ENCODE results near the gene FHIT.

DNA sequence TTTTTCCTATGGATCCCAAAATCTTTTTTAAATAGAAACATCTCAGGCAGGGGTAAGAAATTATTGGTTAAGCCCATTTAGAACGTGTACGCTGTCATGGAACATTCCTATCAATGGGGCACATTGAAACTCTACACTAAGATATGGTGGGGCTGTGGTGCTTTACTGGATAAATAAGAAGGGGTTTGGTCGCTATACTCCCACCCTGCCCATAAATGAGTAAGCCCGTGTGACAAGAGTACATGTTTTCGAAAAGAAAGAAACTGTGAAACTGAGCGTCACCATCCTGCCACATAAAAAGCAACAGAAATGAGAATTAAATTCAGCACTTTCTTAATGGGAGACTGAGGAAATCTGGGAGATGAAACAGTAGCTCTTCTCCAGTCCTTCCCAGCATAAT is 1271.7 kb downstream of the FHIT start:
- TF ChIP-seq, protein P1, sequence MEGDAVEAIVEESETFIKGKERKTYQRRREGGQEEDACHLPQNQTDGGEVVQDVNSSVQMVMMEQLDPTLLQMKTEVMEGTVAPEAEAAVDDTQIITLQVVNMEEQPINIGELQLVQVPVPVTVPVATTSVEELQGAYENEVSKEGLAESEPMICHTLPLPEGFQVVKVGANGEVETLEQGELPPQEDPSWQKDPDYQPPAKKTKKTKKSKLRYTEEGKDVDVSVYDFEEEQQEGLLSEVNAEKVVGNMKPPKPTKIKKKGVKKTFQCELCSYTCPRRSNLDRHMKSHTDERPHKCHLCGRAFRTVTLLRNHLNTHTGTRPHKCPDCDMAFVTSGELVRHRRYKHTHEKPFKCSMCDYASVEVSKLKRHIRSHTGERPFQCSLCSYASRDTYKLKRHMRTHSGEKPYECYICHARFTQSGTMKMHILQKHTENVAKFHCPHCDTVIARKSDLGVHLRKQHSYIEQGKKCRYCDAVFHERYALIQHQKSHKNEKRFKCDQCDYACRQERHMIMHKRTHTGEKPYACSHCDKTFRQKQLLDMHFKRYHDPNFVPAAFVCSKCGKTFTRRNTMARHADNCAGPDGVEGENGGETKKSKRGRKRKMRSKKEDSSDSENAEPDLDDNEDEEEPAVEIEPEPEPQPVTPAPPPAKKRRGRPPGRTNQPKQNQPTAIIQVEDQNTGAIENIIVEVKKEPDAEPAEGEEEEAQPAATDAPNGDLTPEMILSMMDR (IDR thresholded peaks at IDR 0.05; ENCODE audit: low read depth, low read length, poor library complexity, severe bottlenecking): no peak
- no peak for TF ChIP-seq EZH2phosphoT487 (IDR thresholded peaks at IDR 0.05; ENCODE audit: borderline replicate concordance, low read length)
